HG02759 (cell line): ENCODE results near the gene CIB1.
"Not testable (repeated sequence)": the region's sequence is repeated elsewhere in the genome, so short reads cannot be mapped to it uniquely, and the experiment has no call there.

Source experiments
- ATAC-seq: cut with Tn5 transposase; IDR thresholded peaks from one replicate; pipeline ENCODE4 v1.9.1; 2021; ENCODE audit warnings: mild to moderate bottlenecking, moderate library complexity; ENCODE audit not compliant: unreplicated experiment

Gene CIB1

GRCh38 chr15:90233387-90234095 is at the start of gene CIB1:
TSS of gene CIB1 (minus strand) at chr15:90233941. CDS start at chr15:90233885, 56 bp downstream.
- ATAC-seq: peak; percentile 93

- not testable (repeated sequence) for ATAC-seq
Measured at GRCh38 chr15:90281637-90282036, 47.9 kb upstream of the CIB1 start.

DNA sequence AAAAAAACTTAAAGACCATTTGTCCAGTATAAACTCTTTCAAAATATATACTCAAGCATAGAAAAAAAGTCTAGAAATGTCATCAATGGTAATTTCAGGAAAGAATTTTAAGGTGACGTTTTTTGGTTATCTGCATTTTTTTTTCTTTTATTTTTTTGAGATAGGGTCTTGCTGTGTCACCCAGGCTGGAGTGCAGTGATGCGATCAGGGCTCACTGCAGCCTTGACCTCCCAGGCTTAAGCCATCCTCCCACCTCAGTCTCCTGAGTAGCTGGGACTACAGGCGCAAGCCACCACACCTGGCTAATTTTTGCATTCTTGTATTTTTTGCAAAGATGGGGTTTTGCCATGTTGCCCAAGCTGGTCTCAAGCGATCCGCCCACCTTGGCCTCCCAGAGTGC is 47.0 kb upstream of the CIB1 start:
- ATAC-seq: not testable (repeated sequence)

- ATAC-seq: not testable (repeated sequence)
Measured at GRCh38 chr15:90278467-90278866, 44.7 kb upstream of the CIB1 start.

GRCh38 chr15:90271459-90272166 is 37.9 kb upstream of the CIB1 start:
- ATAC-seq: no peak

DNA sequence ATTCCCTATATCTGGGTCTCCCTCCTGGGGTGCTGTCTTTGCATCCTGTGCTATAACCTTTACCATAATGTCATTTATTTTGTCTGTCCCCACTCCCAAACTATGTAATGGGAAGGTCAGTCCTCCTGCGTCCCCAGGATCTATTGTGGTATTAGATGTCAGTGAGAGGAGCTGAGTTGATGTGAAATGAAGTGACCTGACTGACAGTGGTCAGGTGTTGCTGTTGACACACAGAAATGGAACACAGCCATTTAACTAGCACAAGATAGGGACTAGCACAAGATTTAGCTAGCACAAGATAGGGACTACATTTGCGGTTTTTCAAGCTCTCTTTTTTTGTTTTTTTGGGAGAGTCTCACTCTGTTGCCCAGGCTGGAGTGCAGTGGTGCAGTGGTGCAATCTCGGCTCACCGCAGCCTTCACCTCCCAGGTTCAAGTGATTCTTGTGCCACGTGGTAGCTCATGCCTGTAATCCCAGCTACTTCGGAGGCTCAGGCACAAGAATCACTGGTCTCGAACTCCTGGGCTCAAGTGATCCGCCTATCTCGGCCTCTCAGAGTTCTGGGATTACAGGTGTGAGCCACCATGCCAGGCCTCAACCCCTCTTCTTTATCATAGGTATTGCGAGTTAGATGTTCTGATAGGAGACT is 36.9 kb upstream of the CIB1 start:
- ATAC-seq: no peak

GRCh38 chr15:90268415-90268814 is 34.7 kb upstream of the CIB1 start:
- ATAC-seq: no peak

GRCh38 chr15:90266485-90266884 is 32.7 kb upstream of the CIB1 start:
- ATAC-seq: no peak

- peak; percentile 2 for ATAC-seq
Measured at GRCh38 chr15:90266061-90266431, 32.3 kb upstream of the CIB1 start.

GRCh38 chr15:90265271-90266060 is 31.7 kb upstream of the CIB1 start, which contains the start of gene NGRN:
TSS of gene NGRN (plus strand) at chr15:90265672. CDS start at chr15:90265713, 41 bp downstream.
- peak; percentile 94 for ATAC-seq

DNA sequence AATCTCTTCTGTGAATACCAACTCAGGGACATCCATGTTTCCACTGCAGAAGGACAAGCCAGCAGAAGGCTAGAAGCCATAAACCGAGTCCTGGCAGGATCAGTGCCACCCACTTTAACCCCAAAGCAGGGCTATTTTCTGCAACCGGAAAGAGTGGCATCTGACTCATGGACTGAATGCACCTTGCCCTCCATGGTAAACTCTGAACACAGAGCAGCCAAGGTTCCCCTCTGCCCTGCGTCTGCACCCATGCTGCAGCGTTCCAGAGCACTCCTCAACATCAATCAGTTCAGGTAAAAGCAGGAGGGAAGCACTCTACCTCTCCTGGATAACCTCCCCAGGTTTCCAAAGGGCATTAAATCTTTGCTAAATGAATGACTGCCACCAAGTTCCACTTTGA is 30.9 kb upstream of the CIB1 start:
- no peak for ATAC-seq

DNA sequence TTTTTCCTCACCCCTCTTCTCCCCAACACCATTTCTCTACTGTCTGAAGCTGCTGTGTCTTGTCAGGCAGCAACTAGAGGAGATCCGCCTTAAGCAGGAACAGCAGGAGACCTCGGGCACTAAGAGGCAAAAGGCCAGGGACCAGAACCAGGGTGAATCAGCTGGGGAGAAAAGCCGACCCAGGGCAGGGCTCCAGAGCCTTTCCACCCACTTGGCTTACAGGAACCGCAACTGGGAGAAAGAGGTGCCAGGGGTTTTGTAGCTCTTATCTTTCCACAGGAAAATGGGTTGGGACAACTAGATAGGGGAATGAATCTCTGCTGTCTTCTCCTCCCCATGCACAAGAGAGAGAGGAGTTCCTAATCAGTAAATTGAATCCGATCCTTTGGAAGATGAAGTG is 28.7 kb upstream of the CIB1 start:
- ATAC-seq: no peak

- no peak for ATAC-seq
Measured at GRCh38 chr15:90261811-90262210, 28.1 kb upstream of the CIB1 start.

DNA sequence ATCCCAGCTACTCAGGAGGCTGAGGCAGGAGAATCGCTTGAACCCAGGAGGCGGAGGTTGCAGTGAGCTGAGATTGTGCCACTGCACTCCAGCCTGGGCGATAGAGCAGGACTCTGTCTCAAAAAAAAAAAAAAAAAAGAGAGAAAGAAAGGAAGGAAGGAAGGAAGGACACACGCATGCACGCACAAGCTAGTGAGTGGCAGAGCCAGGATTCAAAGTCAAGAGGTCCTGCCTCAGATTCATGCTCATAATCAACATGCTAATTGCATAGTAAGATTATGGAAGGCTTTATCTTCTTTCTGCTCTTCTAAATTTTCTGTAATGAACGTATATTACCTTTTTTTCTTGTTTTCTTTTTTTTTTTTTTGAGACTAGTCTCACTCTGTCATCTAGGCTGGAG is 27.0 kb upstream of the CIB1 start:
- not testable (repeated sequence) for ATAC-seq

GRCh38 chr15:90259524-90259923 is 25.8 kb upstream of the CIB1 start:
- ATAC-seq: peak; percentile 65

DNA sequence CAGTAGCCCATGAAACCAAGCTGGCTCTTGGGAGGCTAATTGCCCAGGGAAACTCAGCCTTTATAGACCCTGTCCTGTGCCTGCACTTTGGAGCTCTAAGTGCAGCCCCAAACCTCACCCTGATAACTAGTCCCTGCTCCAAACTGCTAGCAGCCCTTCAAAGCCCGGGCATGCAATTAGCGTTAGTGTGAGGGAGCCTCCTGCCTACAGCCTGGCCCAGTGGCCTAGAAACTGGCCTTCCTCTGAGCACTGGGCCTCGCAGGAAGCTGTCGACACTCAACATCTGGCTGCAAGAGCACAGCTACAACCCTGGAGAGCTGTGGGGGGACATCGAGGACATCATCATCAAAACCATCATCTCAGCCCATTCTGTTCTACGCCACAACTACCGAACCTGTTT is 24.0 kb upstream of the CIB1 start:
- no peak for ATAC-seq

GRCh38 chr15:90249203-90249863 is 15.6 kb upstream of the CIB1 start, which contains the start of gene TTLL13:
TSS of gene TTLL13 (plus strand) at chr15:90249556. CDS start at chr15:90250631, 1,075 bp downstream.
- peak; percentile 50 for ATAC-seq

- no peak for ATAC-seq
Measured at GRCh38 chr15:90248789-90249202, 15.1 kb upstream of the CIB1 start.

DNA sequence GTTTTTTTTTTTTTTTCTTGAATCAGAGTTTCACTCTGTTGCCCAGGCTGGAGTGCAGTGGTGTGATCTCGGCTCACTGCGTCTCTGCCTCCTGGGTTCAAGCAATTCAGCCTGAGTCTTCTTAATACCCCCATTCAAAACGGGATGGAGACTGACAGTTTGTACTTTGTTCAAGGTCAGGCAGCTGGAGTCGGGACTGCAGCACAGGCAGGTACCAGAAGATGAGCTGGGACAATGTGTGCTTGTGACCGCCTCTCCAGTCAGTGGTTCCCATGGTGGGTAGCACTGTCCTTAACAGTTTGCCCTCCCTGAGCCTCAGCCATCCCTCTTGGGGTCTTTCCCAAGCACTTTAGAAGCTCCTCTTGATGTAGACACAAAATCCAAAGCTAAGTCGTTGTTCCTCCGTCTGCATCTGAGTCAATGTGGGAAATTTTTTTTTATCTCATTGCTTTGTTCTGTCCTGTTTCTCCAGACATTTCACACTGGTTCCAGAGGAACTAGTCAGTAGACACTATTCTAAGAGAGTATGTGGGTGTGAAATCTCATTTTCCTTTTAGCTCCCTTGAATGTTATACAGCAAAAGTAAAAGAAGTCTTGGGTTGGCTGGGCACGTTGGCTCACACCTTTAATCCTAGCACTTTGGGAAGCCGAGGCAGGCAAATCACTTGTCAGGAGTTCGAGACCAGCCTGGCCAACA is 10.3 kb upstream of the CIB1 start:
- no peak for ATAC-seq
